ENCODE data around the gene TIAM2.
"Not testable (repeated sequence)": the region's sequence is repeated elsewhere in the genome, so short reads cannot be mapped to it uniquely, and the experiment has no call there.

Gene TIAM2

GRCh38 chr6:155066921-155067680 lies 72.0 kb downstream of the TIAM2 start:
- DNase-seq = no peak

GRCh38 chr6:155067956-155068615 lies 73.0 kb downstream of the TIAM2 start:
- DNase-seq = peak; percentile 51 to 53

GRCh38 chr6:155069543-155069942 lies 74.4 kb downstream of the TIAM2 start:
- DNase-seq = no peak

GRCh38 chr6:155075930-155076695 lies 81.0 kb downstream of the TIAM2 start:
- no peak for DNase-seq

GRCh38 chr6:155077331-155077730 lies 82.2 kb downstream of the TIAM2 start:
- DNase-seq = no peak

- DNase-seq = no peak
Observed at GRCh38 chr6:155077784-155078183, 82.7 kb downstream of the TIAM2 start.

- DNase-seq = peak in 1 of 2 experiments; percentile 32
Observed at GRCh38 chr6:155078331-155078745, 83.2 kb downstream of the TIAM2 start.

GRCh38 chr6:155079985-155080452 lies 84.9 kb downstream of the TIAM2 start:
- DNase-seq = no peak

- no peak for DNase-seq
Observed at GRCh38 chr6:155080881-155081845, 86.0 kb downstream of the TIAM2 start.

- DNase-seq = no peak
Observed at GRCh38 chr6:155084431-155085123, 89.5 kb downstream of the TIAM2 start.

GRCh38 chr6:155085582-155086257 lies 90.6 kb downstream of the TIAM2 start:
- no peak for DNase-seq

- DNase-seq = no peak
Observed at GRCh38 chr6:155088856-155089255, 93.7 kb downstream of the TIAM2 start.

- DNase-seq = no peak
Observed at GRCh38 chr6:155089746-155090145, 94.6 kb downstream of the TIAM2 start.

- no peak for DNase-seq
Observed at GRCh38 chr6:155090166-155090565, 95.1 kb downstream of the TIAM2 start.

GRCh38 chr6:155091756-155092155 lies 96.6 kb downstream of the TIAM2 start:
- DNase-seq = no peak

- peak in 1 of 2 experiments; percentile 9 for DNase-seq
Observed at GRCh38 chr6:155093430-155093829, 98.3 kb downstream of the TIAM2 start.

GRCh38 chr6:155100087-155100486 lies 105.0 kb downstream of the TIAM2 start:
- no peak for DNase-seq

- DNase-seq = no peak
Observed at GRCh38 chr6:155100591-155100990, 105.5 kb downstream of the TIAM2 start.

GRCh38 chr6:155103083-155103645 lies 108.0 kb downstream of the TIAM2 start:
- DNase-seq = not testable (repeated sequence)

GRCh38 chr6:155103816-155104366 lies 108.8 kb downstream of the TIAM2 start:
- DNase-seq = no peak
